SH-SY5Y (cell line): ENCODE measurements around the gene SH3GL3.

Experiments
- GATA2 ChIP-seq: IDR thresholded peaks from 2 replicates; pipeline ENCODE4 v1.6.1; 2011; ENCODE audit warnings: mild to moderate bottlenecking, low read depth, low read length
- GATA3 ChIP-seq: IDR thresholded peaks from 2 replicates; pipeline ENCODE4 v1.6.1; 2011; ENCODE audit warnings: low read depth, mild to moderate bottlenecking, low read length, moderate library complexity

DNA sequence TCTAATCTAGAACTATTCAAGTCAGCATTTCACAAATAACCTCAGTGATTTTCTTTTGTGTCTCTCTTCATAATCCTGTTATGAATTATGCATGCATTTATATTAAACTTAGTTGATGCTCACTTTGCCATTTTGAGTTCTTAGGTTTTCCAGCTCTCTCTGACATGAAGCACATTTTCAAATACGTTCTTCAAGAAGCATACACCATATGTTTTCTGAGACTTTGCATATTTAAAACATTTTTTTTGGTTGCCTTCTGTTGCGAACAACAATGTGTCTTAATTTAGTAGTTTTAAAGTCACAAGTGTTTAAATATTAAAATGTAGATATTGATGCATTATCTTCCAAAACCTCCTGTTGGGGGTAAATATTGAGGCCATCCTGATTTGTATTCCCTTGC lies 37.5 kb downstream of the SH3GL3 start:
- no peak for TF ChIP-seq GATA3
- no peak for TF ChIP-seq GATA2
